Neural cell (in vitro differentiated cells): ENCODE results near the gene SPATA19. TPM values are rescaled to one million over a fixed set of nuclear protein-coding genes. Genes with fewer than 3 reads are reported as not detected.

Source experiments
- H2AFZ ChIP-seq: fragments of 200-600, 300-800 bp; sonication (generic), shearing (Covaris generic); 2 replicates; pipeline ENCODE4 v1.6.0; 2014; ENCODE audit warnings: low read depth, mild to moderate bottlenecking, antibody characterized with exemption, low read length, moderate library complexity
- H3F3A ChIP-seq: fragments of 200-600 bp; shearing (Covaris generic); 2 replicates; pipeline ENCODE4 v1.6.1; 2016; ENCODE audit warnings: mild to moderate bottlenecking, moderate library complexity, mixed read lengths, antibody characterized with exemption, low read length; ENCODE audit not compliant: insufficient read depth, poor library complexity, severe bottlenecking
- H3K27ac ChIP-seq: fragments of 200-600, 300-800 bp; sonication (generic), shearing (Covaris generic); 2 replicates; pipeline ENCODE4 v1.5.1; 2014; ENCODE audit warnings: mild to moderate bottlenecking, low read length, moderate library complexity
- H3K27me3 ChIP-seq: fragments of 300-800, 200-600 bp; sonication (generic), shearing (Covaris generic); 2 replicates; pipeline ENCODE4 v1.6.0; 2014; ENCODE audit warnings: mild to moderate bottlenecking, low read depth, low read length, moderate library complexity; ENCODE audit not compliant: insufficient read depth
- H3K36me3 ChIP-seq: fragments of 300-800, 200-600 bp; sonication (generic), shearing (Covaris generic); 2 replicates; pipeline ENCODE4 v1.5.1; 2014; ENCODE audit warnings: mild to moderate bottlenecking, antibody characterized with exemption, low read length, moderate library complexity; ENCODE audit not compliant: insufficient read depth
- H3K4me2 ChIP-seq: fragments of 300-800, 200-600 bp; sonication (generic), shearing (Covaris generic); 2 replicates; pipeline ENCODE4 v1.6.0; 2014; ENCODE audit warnings: mild to moderate bottlenecking, low read length
- H3K4me3 ChIP-seq: fragments of 300-800, 200-600 bp; sonication (generic), shearing (Covaris generic); 2 replicates; pipeline ENCODE4 v1.5.1; 2014; ENCODE audit warnings: mild to moderate bottlenecking, low read length, moderate library complexity
- H3K79me2 ChIP-seq: fragments of 200-600 bp; shearing (Covaris generic); replicated peaks from 2 replicates; pipeline ENCODE4 v1.6.0; 2014; ENCODE audit warnings: mild to moderate bottlenecking, low read length, moderate library complexity; ENCODE audit not compliant: insufficient read depth
- H3K9ac ChIP-seq: fragments of 300-800, 200-600 bp; sonication (generic), shearing (Covaris generic); 2 replicates; pipeline ENCODE4 v1.6.1; 2016; ENCODE audit warnings: mild to moderate bottlenecking, low read length, mixed read lengths
- H3K9me2 ChIP-seq: fragments of 200-600 bp; shearing (Covaris generic); 2 replicates; pipeline ENCODE4 v1.6.1; 2016; ENCODE audit warnings: mild to moderate bottlenecking, low read length, mixed read lengths; ENCODE audit not compliant: insufficient read depth
- H3K9me3 ChIP-seq: fragments of 200-600, 300-800 bp; sonication (generic), shearing (Covaris generic); 2 replicates; pipeline ENCODE4 v1.6.1; 2016; ENCODE audit warnings: mild to moderate bottlenecking, mixed run types, low read length, moderate library complexity, mixed read lengths
- H4K20me1 ChIP-seq: fragments of 200-600 bp; shearing (Covaris generic); 2 replicates; pipeline ENCODE4 v1.6.1; 2016; ENCODE audit warnings: mild to moderate bottlenecking, mixed run types; ENCODE audit not compliant: insufficient read depth
- EP300 ChIP-seq: fragments of 450-650 bp; conservative IDR thresholded peaks from 2 replicates; pipeline ENCODE4 v1.6.1; 2014; ENCODE audit warnings: antibody characterized with exemption, mild to moderate bottlenecking, moderate library complexity; ENCODE audit not compliant: poor library complexity, severe bottlenecking
- EZH2 ChIP-seq: fragments of 200-600, 300-800 bp; shearing (Covaris generic), sonication (generic); IDR thresholded peaks from 2 replicates; pipeline ENCODE4 v1.6.1; 2014; ENCODE audit warnings: antibody characterized with exemption, low read length, borderline replicate concordance, mild to moderate bottlenecking; ENCODE audit not compliant: insufficient read depth, poor library complexity, severe bottlenecking
- MXI1 ChIP-seq: fragments of 450-650 bp; conservative IDR thresholded peaks from 2 replicates; pipeline ENCODE4 v1.6.1; 2014; ENCODE audit warnings: antibody characterized with exemption, mild to moderate bottlenecking; ENCODE audit not compliant: poor library complexity, severe bottlenecking
- POLR2AphosphoS5 ChIP-seq: IDR thresholded peaks from 2 replicates; pipeline ENCODE4 v1.6.1; 2012
- SMC3 ChIP-seq: fragments of 450-650 bp; conservative IDR thresholded peaks from 2 replicates; pipeline ENCODE4 v1.6.1; 2014; ENCODE audit warnings: antibody characterized with exemption, mild to moderate bottlenecking, moderate library complexity; ENCODE audit not compliant: poor library complexity
- polyA plus RNA-seq: library from polyadenylated mRNA; depleted of rRNA; stranded (reverse); fragments of >200 nt; gene quantifications from 2 replicates; pipeline ENCODE4 v1.2.3, GENCODE V29; 2014
- TF ChIP-seq, protein P1 (sequence below): IDR thresholded peaks from 2 replicates; pipeline ENCODE4 v1.6.1; 2012; ENCODE audit warnings: borderline replicate concordance
- TF ChIP-seq, protein P2 (sequence below): fragments of 450-650 bp; IDR thresholded peaks from 2 replicates; pipeline ENCODE4 v1.5.1; 2014; ENCODE audit warnings: antibody characterized with exemption, mild to moderate bottlenecking, moderate library complexity; ENCODE audit not compliant: poor library complexity, severe bottlenecking

The SPATA19 gene
- polyA plus RNA-seq, 1 donor from 2014 or later = not detected

DNA sequence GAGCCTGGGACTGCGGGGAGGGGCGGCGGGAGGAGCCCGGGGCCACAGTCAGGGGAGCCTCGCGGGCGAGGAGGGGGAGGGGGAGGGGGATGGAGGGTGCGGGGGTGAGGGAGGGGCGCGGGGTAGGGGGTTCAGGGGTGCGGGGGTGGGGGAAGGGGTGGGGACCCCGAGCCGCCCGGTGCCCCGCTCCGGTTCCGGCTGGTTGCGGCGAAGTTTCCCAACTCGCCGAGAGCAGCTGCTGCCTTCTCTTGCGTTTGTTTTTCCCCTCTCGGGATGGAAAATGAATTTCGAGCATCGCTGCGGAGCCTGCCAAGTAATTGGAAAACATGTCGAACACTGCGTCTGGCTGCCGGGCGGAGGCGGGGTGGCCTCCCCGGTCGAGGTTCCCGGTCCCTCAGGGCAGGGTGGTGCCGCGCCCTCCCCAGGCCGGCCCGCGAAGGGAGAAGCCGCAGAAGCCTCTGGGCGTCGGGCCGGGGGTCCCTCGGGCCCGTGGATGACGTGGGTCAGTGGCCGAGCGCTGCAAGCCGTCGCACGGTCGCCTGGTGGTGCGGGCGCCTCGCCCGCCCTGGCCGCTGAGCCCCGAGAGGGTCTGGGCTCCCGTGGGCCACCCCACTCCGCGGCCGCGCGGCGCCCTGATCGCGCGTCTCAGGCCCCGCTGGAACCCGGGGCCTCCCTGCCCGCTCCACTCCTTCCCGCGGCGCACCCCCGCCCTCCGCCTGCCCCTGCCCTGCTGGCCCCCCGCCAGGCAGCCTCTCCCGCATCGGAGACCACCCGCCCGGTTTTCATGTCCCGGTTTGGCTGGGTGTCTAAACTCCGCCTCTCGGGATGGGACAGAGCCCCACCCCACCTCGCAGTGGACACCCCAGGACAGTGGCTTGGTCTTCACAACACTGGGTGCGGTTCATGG is 12.1 kb downstream of the SPATA19 start:
- H4K20me1 ChIP-seq = no peaks in the 10 kb centered on the region

DNA sequence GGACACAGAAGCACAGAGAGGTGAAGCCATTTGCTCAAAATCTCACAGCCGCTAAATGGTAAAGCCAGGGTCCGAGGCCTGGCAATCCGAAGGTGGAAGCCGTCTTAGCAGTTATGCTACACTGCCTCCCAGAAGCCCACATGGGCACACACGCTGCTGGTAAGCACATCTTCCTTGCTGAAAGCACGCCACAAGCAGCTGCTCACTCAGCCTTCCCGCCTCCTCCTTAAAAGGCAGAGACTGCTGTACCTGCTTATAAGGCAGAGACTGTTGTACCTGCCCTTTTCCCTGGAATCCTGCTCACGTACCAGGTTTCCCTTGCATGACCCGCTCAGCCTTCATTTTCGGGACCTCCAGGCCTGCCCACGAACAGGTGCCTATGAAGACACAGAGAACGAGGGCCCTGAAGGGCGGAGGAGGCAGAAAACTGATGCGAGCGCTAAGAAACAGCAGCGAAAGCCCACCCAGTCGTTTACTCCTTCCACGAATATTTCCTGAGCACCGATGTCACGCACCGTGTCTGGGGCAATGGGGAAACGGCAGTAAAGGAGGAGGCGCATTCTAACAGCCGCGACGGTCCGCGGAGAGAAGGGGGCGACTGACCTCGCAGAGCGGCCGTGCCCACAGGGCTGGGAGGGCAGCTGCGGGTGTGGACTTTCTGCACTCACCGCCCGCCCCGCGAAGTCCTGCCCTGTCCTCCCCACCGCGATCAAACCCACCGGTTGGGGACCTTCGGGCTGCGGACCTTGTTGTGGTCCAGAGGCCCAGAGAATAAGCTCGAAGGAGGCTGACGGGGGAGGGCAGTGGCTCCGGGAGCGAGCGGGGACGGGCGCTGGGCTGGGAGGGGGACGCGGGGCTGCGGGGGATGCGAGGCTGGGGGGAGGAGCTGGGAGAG is 13.0 kb downstream of the SPATA19 start:
- Histone ChIP-seq H3K27me3 (no peaks in the 10 kb centered on the region), H2AFZ (no peak overlapping the region), H3K9ac (no peak overlapping the region), H4K20me1 (no peaks in the 10 kb centered on the region), H3K27ac (no peak overlapping the region), H3K9me3 (no peaks in the 10 kb centered on the region), H3K4me2 (no peak overlapping the region), H3K36me3 (no peaks in the 10 kb centered on the region), H3F3A (no peaks in the 10 kb centered on the region), H3K4me3 (no peak overlapping the region), H3K9me2 (no peaks in the 10 kb centered on the region), H3K79me2 (no peaks in the 10 kb centered on the region)
- no peak for TF ChIP-seq SMC3
- no peak for TF ChIP-seq POLR2AphosphoS5
- TF ChIP-seq, protein P1, sequence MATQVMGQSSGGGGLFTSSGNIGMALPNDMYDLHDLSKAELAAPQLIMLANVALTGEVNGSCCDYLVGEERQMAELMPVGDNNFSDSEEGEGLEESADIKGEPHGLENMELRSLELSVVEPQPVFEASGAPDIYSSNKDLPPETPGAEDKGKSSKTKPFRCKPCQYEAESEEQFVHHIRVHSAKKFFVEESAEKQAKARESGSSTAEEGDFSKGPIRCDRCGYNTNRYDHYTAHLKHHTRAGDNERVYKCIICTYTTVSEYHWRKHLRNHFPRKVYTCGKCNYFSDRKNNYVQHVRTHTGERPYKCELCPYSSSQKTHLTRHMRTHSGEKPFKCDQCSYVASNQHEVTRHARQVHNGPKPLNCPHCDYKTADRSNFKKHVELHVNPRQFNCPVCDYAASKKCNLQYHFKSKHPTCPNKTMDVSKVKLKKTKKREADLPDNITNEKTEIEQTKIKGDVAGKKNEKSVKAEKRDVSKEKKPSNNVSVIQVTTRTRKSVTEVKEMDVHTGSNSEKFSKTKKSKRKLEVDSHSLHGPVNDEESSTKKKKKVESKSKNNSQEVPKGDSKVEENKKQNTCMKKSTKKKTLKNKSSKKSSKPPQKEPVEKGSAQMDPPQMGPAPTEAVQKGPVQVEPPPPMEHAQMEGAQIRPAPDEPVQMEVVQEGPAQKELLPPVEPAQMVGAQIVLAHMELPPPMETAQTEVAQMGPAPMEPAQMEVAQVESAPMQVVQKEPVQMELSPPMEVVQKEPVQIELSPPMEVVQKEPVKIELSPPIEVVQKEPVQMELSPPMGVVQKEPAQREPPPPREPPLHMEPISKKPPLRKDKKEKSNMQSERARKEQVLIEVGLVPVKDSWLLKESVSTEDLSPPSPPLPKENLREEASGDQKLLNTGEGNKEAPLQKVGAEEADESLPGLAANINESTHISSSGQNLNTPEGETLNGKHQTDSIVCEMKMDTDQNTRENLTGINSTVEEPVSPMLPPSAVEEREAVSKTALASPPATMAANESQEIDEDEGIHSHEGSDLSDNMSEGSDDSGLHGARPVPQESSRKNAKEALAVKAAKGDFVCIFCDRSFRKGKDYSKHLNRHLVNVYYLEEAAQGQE = no peak
- no peak for TF ChIP-seq EZH2
- TF ChIP-seq EP300 = no peak

More for the DNA sequence above, 12.1 kb downstream of the SPATA19 start:
- Histone ChIP-seq H3K4me3 (no peak overlapping the region), H3K4me2 (no peak overlapping the region), H3K9me3 (no peaks in the 10 kb centered on the region), H3K79me2 (no peaks in the 10 kb centered on the region), H3K27ac (no peak overlapping the region), H3K9me2 (no peaks in the 10 kb centered on the region), H3K27me3 (no peaks in the 10 kb centered on the region), H3K9ac (no peak overlapping the region), H2AFZ (no peak overlapping the region), H3F3A (no peaks in the 10 kb centered on the region), H3K36me3 (no peaks in the 10 kb centered on the region)
- TF ChIP-seq MXI1 = no peak
- TF ChIP-seq, protein P2, sequence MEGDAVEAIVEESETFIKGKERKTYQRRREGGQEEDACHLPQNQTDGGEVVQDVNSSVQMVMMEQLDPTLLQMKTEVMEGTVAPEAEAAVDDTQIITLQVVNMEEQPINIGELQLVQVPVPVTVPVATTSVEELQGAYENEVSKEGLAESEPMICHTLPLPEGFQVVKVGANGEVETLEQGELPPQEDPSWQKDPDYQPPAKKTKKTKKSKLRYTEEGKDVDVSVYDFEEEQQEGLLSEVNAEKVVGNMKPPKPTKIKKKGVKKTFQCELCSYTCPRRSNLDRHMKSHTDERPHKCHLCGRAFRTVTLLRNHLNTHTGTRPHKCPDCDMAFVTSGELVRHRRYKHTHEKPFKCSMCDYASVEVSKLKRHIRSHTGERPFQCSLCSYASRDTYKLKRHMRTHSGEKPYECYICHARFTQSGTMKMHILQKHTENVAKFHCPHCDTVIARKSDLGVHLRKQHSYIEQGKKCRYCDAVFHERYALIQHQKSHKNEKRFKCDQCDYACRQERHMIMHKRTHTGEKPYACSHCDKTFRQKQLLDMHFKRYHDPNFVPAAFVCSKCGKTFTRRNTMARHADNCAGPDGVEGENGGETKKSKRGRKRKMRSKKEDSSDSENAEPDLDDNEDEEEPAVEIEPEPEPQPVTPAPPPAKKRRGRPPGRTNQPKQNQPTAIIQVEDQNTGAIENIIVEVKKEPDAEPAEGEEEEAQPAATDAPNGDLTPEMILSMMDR = no peak
